HG03520 (cell line): ENCODE measurements around the gene PALLD.

Source experiments
- ATAC-seq: cut with Tn5 transposase; IDR thresholded peaks from one replicate; pipeline ENCODE4 v1.9.1; 2021; ENCODE audit warnings: mild to moderate bottlenecking, moderate library complexity; ENCODE audit not compliant: unreplicated experiment

PALLD gene

GRCh38 chr4:168587411-168588125 lies 90.7 kb downstream of the PALLD start:
- ATAC-seq = no peak

- no peak for ATAC-seq
These were observed 92.2 kb downstream of the PALLD start for GRCh38 chr4:168588916-168589531.

GRCh38 chr4:168592676-168593075 lies 95.8 kb downstream of the PALLD start:
- no peak for ATAC-seq

DNA sequence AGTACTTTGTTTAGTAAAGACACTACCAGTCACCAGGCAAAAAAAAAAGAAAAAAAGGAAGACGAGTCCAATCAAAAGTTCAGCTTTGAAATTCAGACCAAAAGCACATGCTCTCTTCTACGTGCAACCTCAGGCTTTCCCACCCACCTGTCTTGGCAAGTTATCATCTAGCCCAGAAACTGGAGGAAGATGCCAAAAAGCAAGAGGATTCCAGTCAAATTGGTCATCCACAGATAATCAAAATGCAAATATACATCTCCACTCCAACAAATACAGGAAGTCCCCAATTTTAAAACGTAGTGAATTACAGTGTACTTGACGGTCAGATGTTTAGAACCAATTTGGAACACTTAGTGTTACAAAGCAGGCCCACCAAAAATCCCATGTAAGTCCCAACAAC lies 96.5 kb downstream of the PALLD start:
- ATAC-seq = no peak

GRCh38 chr4:168594121-168594520 lies 97.3 kb downstream of the PALLD start:
- no peak for ATAC-seq

- ATAC-seq = no peak
These were observed 101.3 kb downstream of the PALLD start for GRCh38 chr4:168598191-168598590.

DNA sequence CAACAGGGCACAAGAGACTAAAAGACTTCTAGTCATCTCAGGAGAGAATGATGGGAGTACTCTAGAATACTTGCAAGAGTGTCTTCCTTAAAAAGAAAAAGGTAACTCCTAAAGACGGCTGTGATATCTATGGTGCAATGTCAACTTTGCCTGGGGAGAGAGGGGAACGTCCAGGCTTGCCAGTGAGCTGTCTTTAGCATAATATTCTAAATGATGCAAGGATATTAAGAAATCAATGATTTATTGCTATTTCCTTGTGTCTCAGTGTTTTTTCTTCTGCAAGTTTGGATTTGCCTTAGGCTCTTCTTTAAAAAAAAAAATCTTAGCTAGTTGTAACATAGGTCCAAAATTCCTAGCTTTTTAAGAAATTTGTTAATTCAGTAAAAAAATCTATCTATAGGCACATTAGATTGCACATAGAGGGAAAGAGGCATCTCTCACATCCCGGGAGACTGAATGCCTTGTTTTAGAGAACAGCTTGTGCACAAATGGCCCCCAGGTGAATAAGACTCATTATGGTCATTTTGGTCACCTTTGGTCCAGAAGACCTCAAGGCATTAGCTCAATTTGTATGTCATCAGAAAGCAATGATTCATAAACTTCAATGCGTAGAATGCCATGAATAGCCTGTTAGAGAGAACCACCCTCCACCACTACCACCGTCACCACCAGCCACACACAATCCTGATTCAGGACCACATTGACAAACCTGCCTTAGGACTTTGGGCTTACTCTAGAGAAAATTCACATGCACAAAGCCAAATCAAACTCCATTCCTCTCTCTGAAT lies 104.1 kb downstream of the PALLD start:
- no peak for ATAC-seq

DNA sequence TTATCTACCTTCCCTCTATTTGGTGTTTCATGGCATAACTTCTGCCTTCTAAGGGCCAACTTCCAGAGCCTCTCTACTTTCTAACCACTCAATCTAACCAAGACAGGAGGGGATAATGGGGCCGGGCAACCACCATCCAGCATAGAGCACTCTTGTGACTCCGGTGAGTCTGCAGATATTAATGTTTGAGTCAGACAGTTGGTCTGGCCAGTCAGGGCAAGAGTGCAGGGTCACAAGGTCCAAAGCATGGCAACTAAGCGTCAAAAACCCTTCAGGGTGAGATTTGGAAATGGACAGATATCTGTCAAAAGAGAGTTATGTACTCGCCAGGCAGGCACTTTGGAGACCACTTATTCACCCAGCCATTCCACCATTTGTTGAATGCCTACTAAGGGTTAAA lies 105.0 kb downstream of the PALLD start:
- ATAC-seq = no peak

- no peak for ATAC-seq
These were observed 107.9 kb downstream of the PALLD start for GRCh38 chr4:168604496-168605373.

GRCh38 chr4:168605411-168605810 lies 108.6 kb downstream of the PALLD start:
- ATAC-seq = no peak

DNA sequence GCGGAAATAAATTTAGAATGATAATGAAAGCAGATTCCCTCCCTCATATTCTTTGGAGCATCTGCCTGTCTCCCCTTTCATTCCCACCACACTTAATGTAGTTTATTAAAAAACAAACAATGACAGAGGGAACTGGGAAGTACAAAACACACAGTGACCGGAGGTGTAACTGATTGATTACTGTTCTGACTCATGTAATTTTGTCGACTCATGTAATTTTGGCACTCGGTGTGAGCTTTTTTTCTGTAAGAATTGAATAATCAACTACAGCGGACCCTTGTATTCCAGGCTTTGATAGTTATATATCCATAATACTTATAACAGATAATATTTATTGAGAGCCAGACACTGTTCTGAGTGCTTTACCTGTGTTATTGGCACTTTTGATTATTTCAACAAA lies 110.4 kb downstream of the PALLD start:
- ATAC-seq = no peak

GRCh38 chr4:168608771-168609170 lies 111.9 kb downstream of the PALLD start:
- no peak for ATAC-seq

DNA sequence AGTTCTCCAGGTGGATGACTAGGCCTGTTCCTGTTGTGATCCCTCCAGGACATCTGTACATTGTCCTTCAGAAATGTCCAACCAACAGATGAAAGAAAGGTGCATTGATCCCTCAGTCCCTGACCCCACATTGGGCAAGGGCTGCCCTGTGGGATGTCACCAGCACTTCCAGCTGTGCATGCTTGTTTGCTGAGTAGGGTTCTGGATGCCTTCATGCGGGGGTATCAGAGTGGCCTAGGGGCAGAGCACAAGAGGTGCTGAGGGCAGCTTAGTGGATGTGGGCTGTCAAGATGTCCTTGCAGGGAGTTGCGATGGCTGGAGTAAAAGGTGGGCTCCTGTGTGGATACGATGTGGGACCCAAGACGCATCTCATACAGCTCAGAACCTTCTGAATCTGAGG lies 112.5 kb downstream of the PALLD start:
- ATAC-seq = no peak

DNA sequence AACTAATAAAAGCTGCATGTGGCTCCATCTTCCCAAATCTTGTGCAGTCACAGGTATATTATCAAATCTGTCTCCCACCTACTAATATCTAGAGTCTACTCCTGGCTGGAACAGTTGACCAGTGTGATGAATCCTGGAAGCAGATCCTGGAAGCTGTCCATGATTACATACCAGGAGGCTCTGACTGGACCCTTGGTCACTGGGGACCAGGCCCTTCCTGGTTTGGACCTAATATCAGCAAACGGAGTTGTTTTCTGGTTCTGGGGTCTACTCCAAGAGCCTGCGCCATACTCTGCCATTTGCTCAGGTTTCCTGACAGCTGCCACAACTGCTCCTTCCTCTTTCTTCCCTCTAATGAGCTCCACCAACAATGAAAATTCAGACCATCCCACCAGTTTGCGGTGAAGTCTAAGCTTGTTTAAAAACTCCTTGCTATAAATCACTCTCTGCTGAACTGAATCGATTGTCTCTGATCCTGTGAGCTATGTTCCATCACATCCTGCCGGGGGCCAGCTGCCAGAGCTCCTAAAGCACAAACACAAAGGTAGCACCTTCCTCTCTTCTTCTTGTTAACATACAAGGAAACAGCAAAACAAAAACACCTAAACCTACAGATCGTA lies 114.2 kb downstream of the PALLD start:
- no peak for ATAC-seq

DNA sequence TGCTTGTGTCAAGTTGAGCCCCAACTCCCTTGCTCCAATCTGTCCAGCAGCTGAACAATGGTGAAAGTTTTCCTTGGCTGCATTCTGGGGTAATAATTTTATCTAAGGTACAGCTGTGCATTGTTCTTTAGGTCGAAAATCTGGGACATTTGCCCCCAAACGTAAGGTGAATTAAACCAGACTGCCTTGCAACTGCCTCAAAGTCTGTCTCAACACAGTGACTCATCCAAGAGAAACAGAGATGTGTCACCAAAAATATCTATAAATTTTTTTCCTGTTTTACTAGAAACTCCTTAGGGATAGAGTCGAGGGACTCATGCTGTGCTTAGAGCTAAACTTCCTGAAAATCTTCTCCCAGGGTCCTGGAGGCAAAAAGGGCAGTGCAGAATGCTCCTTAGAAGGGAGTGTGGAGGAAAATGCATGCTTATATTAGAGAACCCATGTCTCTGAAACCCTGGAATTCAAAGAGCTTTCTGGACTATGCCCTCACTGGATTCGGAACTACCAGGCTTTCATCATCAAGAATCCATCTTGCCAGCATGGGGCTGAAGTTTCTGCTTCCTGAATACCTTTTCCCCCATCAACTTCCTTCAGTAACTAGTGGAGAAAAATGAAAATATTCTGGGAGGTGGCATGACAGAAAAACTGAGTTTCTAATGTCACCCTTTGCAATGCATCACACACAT lies 115.7 kb downstream of the PALLD start:
- ATAC-seq = no peak

DNA sequence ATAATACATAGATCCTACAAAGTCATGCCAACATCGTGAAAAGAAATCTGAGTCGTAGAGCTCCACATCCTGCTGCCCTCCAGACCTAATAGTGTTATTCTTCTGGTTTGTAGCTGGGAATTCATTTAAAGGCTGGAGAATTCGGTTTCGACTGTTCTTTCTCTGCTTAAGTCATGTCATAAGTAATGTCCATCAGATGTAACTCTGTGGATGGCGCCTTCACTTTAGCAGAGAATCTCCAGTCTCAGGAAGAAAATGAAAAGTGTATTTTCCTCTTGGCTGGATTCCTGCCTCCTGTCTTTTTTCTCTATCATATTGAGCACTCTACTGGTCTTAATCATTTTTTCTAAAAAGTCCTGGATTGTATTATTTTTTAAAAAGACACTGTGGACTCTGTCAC lies 117.0 kb downstream of the PALLD start:
- ATAC-seq = no peak

GRCh38 chr4:168614281-168615057 lies 117.6 kb downstream of the PALLD start:
- no peak for ATAC-seq

- no peak for ATAC-seq
These were observed 118.6 kb downstream of the PALLD start for GRCh38 chr4:168615294-168616065.
